Heart right ventricle (tissue), 16 donors: Measurements from ENCODE around the gene VWCE. TPM values are rescaled to one million over a fixed set of nuclear protein-coding genes. Genes with fewer than 3 reads are reported as not detected.
A peak's percentile ranks its signal among the peaks of the same experiment; 100 is the strongest.

ENCODE experiments used
- ATAC-seq, 8 donors: fragments of 200-7000 bp; cut with Tn5 transposase; one replicate each; pipeline ENCODE4 v1.9.1; 2020; ENCODE audit warnings: mild to moderate bottlenecking in 8 of 8, moderate library complexity in 8 of 8, moderate number of reproducible peaks in 1 of 8
- DNase-seq, 2 donors: peaks; one replicate each; pipeline ENCODE4 v3.0.0-alpha.2; 2020
- H3K27ac ChIP-seq, 10 donors: fragments of 200-600 bp; sonication (generic) in 2 of 10; one replicate each; pipeline versions ENCODE4 v1.5.0 to v1.8.0; 2020 to 2022; ENCODE audit warnings: mild to moderate bottlenecking in 3 of 10
- H3K27me3 ChIP-seq, 7 donors: fragments of 200-600 bp; one replicate each; pipeline ENCODE4 v1.8.0; 2021 to 2022; ENCODE audit warnings: mild to moderate bottlenecking in 2 of 7
- H3K36me3 ChIP-seq, 9 donors: fragments of 200-600 bp; sonication (generic) in 1 of 9; one replicate each; pipeline versions ENCODE4 v1.5.0 to v1.8.0; 2020 to 2022; ENCODE audit warnings: mild to moderate bottlenecking in 2 of 9
- H3K4me1 ChIP-seq, 9 donors: fragments of 200-600 bp; sonication (generic) in 1 of 9; one replicate each; pipeline versions ENCODE4 v1.5.0 to v1.8.0; 2020 to 2022; ENCODE audit warnings: mild to moderate bottlenecking in 4 of 9
- H3K4me3 ChIP-seq, 10 donors: fragments of 200-600 bp; sonication (generic) in 2 of 10; one replicate each; pipeline versions ENCODE4 v1.5.0 to v1.8.0; 2020 to 2022; ENCODE audit warnings: mild to moderate bottlenecking in 7 of 10, moderate library complexity in 2 of 10
- H3K9me3 ChIP-seq, 11 donors: fragments of 200-600 bp in 10 of 11; sonication (generic) in 2 of 11; one replicate each; pipeline versions ENCODE4 v1.5.0 to v1.8.0; 2013 to 2022; ENCODE audit warnings: mild to moderate bottlenecking in 2 of 11, control low read depth in 1 of 11, moderate library complexity in 1 of 11
- WGBS, 2 donors: extraction: QIAGEN DNeasy Blood & Tissue Kit; methylation state at CpG; one replicate each; pipeline ENCODE4 v1.1.7; 2013; ENCODE audit warnings: inconsistent platforms in 1 of 2; 5-methylcytosine and 5-hydroxymethylcytosine counted together
- intact Hi-C, 10 donors: fragments of 100-400 bp; cut with DNase I; formaldehyde crosslinking; loops; one replicate each; pipeline versions ENCODE4 v1.11.1 to v1.14.2; 2022
- polyA plus RNA-seq, 2 donors: library from polyadenylated mRNA; stranded (reverse); fragments of 200-250 nt; gene quantifications; one replicate each; pipeline ENCODE4 v1.2.3, GENCODE V29; 2013
- total RNA-seq, 10 donors: library from RNA; stranded (reverse); fragmentation: NEBNext Ultra II Directional in 3 of 10; extraction: Animal tissue kit (Norgen Biotek cat#: 25700) in 3 of 10; gene quantifications; one replicate each; pipeline versions ENCODE4 v1.2.1 to v1.2.4, GENCODE V29; 2021 to 2023
- TF ChIP-seq, protein P1 (sequence below), 9 donors: fragments of 200-600 bp; sonication (generic) in 2 of 9; IDR thresholded peaks; one replicate each; pipeline versions ENCODE4 v1.5.0 to v1.8.0; 2021 to 2022; ENCODE audit warnings: antibody characterized with exemption in 9 of 9, mild to moderate bottlenecking in 5 of 9, moderate library complexity in 1 of 9
- donor health status: Arrhythmogenic right ventricular cardiomyopathy.
- donor health status: ischemic (EF 13 %, LVEDD 7.1; RV severe dilation, severe dysfunction).
- donor health status: healthy with polysubstance abuse.
- donor health status: DM: no; HTN: yes; CAD: no.
- donor health status: DM: no; HTN: no; CAD: no.
- donor health status: ischemic (EF 25% LVEDD 6.9; RV normal size, moderate dysfunction).
- donor health status: ischemic (EF 25% LVEDD 5.7; RV mildly dilated, moderate dysfunction).
- donor health status: healthy.
- donor health status: DM: yes; HTN: yes; CAD: no.
- donor health status: Ischemic cardiomyopathy.
- donor health status: ischemic (EF 35%, LVEDD 5.7; RV mildly dilated, moderate dysfunction).
- donor health status: nonischemic (EF 11% LVEDD 7.7; RV severe dilation, severe dysfunction).
- donor health status: DM: yes; HTN: yes; CAD: no.
- donor health status: PGD.
- donor health status: ischemic (EF 29% LVEDD 5.4; RV normal size, mild dysfunction).
- donor health status: nonischemic (EF 23%, LVEDD 6.1; RV moderate dilation, normal function).

The VWCE gene
- total and polyA plus RNA-seq, 12 donors, result 0.42 to 2.2 (median 0.89) TPM

DNA sequence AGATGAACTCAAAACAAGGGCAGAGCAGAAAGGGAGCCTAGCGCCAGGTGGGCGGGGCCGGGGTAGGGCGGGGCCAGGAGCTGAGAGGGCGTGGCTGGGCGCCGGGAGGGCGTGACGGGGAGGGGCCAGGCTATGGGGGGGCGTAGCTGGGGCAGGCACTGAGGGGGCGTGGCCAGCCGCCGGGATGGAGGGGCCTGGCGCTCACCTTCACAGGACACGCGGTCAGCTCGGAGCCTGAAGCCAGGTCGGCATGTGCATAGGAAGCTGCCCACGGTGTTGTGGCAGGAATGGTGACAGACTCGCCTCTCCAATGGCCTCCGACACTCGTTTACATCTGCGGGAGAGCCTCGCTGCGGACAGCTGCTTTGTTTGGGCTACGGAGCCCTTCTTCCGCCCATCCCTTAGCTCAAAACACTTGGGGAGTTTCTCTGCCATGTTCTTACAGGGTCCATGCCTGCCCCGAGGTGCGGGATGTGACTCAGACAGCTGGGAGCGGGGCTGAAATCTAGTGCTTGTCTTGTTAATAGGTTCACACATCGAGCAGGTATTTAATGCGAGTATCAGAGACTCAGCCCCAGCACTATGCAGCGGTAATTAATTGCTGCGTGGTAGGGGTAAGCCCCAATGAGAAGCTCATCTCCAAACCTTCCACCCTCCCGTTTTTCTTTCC lies 13.4 kb downstream of the VWCE start:
- Histone ChIP-seq H3K27ac (no peak overlapping the region), H3K4me1 (no peaks in the 10 kb centered on the region), H3K9me3 (no peaks in the 10 kb centered on the region), H3K4me3 (no peak overlapping the region), H3K27me3 (no peaks in the 10 kb centered on the region), H3K36me3 (peaks cover 0 to 11% (median 0%) of the 10 kb centered on the region in 9 donors)
- ATAC-seq, result peak in 6 of 8 donors; percentile 45 to 77 (median 62)
- peak in 1 of 2 donors; percentile 42 for DNase-seq
- 40 to 41% methylated on average over 34 to 35 of the region's 35 CpGs for WGBS, 2 donors
- TF ChIP-seq, protein P1, sequence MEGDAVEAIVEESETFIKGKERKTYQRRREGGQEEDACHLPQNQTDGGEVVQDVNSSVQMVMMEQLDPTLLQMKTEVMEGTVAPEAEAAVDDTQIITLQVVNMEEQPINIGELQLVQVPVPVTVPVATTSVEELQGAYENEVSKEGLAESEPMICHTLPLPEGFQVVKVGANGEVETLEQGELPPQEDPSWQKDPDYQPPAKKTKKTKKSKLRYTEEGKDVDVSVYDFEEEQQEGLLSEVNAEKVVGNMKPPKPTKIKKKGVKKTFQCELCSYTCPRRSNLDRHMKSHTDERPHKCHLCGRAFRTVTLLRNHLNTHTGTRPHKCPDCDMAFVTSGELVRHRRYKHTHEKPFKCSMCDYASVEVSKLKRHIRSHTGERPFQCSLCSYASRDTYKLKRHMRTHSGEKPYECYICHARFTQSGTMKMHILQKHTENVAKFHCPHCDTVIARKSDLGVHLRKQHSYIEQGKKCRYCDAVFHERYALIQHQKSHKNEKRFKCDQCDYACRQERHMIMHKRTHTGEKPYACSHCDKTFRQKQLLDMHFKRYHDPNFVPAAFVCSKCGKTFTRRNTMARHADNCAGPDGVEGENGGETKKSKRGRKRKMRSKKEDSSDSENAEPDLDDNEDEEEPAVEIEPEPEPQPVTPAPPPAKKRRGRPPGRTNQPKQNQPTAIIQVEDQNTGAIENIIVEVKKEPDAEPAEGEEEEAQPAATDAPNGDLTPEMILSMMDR (IDR thresholded peaks at IDR 0.05), result no peak
- intact Hi-C loops, result no loop called here

DNA sequence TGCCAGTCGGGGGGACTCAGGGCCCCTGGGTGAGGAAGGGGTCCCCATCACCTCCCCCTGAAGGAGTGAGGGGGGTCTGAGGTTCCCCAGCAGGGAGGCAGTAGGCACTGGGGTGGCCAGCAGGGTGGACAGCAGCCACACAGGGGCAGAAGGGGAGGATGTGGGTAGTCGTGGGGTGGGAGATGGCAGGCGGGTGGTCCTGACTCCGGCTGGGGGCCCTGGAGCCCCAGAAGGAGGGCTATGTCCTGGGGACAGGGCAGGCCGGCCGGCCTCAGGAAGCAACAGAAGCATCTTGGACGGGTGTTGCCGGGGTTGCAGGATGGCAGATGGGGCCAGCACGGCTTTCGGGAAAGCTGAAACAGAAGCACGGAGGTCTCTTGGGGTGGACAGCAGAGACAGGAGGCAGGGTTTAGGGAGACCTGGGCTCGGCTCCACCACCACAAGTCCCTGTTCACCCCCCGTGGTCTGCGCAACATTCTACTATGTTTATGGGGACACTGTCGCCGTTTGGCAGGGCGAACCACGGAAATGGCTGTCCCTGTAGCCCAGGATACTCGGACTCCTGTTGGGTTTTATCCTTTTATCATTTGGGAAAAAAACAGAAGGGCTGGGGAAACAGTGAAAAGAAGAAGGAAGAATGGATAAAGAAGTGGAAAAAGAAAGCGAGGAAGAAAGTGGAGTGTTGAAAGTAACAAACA lies 14.1 kb downstream of the VWCE start:
- DNase-seq (no peak), ATAC-seq (no peak)
- Histone ChIP-seq H3K9me3 (no peaks in the 10 kb centered on the region), H3K27ac (no peak overlapping the region), H3K4me3 (no peak overlapping the region), H3K4me1 (no peaks in the 10 kb centered on the region), H3K36me3 (peaks cover 0 to 9% (median 0%) of the 10 kb centered on the region in 9 donors), H3K27me3 (no peaks in the 10 kb centered on the region)
- 88 to 90% methylated on average over 20 of the region's 20 CpGs for WGBS, 2 donors
- intact Hi-C loops, result no loop called here
- TF ChIP-seq, protein P1 (IDR thresholded peaks at IDR 0.05), result no peak

DNA sequence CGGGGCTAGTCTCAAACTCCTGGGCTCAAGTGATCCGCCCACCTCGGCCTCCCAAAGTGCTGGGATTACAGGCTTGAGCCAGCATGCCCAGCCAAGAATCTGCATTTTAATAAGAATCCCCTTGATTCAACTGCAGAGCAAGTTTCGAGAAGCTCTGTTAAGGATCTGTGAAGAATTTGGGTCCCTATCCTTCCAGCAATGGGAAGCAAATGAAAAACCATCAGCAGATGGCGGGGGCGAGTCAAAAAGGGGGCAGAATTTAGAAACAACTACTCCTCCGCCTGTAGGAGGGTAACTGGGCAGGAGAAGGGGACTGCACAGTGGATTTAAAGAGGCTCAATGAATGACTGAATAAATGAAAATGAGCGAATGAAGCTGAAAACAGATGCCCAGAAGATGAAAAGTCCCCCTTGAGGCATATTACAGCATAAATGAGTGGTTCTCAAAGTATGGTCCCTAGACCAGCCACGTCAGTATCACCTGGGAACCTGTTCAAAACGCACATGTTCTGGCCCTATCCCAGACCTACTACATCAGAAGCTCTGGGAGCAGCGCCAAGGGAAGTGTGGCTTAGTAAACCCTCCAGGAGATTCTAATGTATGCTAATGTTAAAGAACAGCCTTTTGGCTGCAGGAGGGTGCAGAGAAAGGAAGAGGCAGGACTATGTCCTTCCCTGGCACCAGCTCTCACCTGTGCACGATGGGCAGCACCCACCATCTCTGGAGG lies 15.0 kb downstream of the VWCE start:
- H3K27ac ChIP-seq, result no peak overlapping the region
- no peak for DNase-seq
- H3K27me3 ChIP-seq, result no peaks in the 10 kb centered on the region
- no peak overlapping the region for H3K4me3 ChIP-seq
- H3K9me3 ChIP-seq, result no peaks in the 10 kb centered on the region
- peaks cover 0 to 4% (median 0%) of the 10 kb centered on the region in 9 donors for H3K36me3 ChIP-seq
- no peak for ATAC-seq
- WGBS, 2 donors, result 85 to 87% methylated on average over 12 of the region's 12 CpGs
- no peaks in the 10 kb centered on the region for H3K4me1 ChIP-seq
- intact Hi-C loops, result no loop called here
- TF ChIP-seq, protein P1 (IDR thresholded peaks at IDR 0.05), result no peak

DNA sequence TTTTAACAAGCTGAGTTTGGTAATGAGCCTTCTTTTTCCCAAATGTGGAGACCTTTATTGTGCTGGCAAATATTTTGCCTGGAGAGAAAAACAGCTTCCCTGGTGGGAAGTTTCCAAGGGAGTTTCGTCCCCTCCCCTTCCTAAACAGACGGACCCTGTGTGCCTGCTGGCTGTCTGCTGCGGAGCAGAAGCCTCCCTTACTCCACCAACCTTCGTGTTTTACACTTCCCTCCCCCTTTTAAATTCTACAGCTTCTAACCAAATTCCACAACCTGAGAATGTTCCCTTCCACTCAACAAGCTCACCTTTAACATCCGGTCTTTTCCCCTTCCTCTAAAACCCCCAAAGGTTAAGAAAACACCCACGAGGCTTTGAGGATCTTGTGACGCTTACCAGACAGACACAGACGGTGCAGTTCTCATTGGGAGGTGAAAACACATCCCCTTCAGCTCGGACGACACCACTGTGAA lies 17.1 kb downstream of the VWCE start:
- H3K9me3 ChIP-seq, result no peaks in the 10 kb centered on the region
- H3K4me3 ChIP-seq, result no peak overlapping the region
- H3K36me3 ChIP-seq, result peaks cover 0 to 7% (median 0%) of the 10 kb centered on the region in 9 donors
- 63 to 65% methylated on average over 10 of the region's 10 CpGs for WGBS, 2 donors
- TF ChIP-seq, protein P1 (IDR thresholded peaks at IDR 0.05), result no peak
- H3K4me1 ChIP-seq, result no peaks in the 10 kb centered on the region
- H3K27me3 ChIP-seq, result no peaks in the 10 kb centered on the region
- intact Hi-C loops, result no loop called here
- no peak for ATAC-seq
- H3K27ac ChIP-seq, result no peak overlapping the region
- no peak for DNase-seq
